Vagina (tissue), 2 donors: ENCODE measurements around the gene SHROOM2. TPM values are rescaled to one million over a fixed set of nuclear protein-coding genes. Genes with fewer than 3 reads are reported as not detected.
"Not testable (repeated sequence)": the region's sequence is repeated elsewhere in the genome, so short reads cannot be mapped to it uniquely, and the experiment has no call there.

Experiments used
- DNase-seq, 2 donors: peaks; one replicate each; pipeline ENCODE4 v3.0.0-alpha.2; 2017; ENCODE audit errors: extremely low spot score in 2 of 2
- H3K27ac ChIP-seq: fragments of 200-600 bp; sonication (generic); one replicate; pipeline ENCODE4 v1.5.1; 2019
- H3K27me3 ChIP-seq: fragments of 200-600 bp; sonication (generic); one replicate; pipeline ENCODE4 v1.5.1; 2019
- H3K36me3 ChIP-seq, 2 donors: fragments of 200-600 bp; sonication (generic); one replicate each; pipeline ENCODE4 v1.5.1; 2017 to 2019
- H3K4me1 ChIP-seq: fragments of 200-600 bp; sonication (generic); one replicate; pipeline ENCODE4 v1.5.1; 2019
- H3K4me3 ChIP-seq, 2 donors: fragments of 200-600 bp; sonication (generic); 1 replicate in 1 of 2; 2 replicates in 1 of 2; pipeline ENCODE4 v1.5.1; 2016 to 2019
- H3K9me3 ChIP-seq: fragments of 200-600 bp; sonication (generic); one replicate; pipeline ENCODE4 v1.5.1; 2019
- CTCF ChIP-seq, 3 experiments: fragments of 450-650 bp in 2 of 3; fragments of 200-600 bp in 1 of 3; sonication (generic) in 1 of 3; IDR thresholded peaks; one replicate each; pipeline ENCODE4 v1.5.1; 2017 to 2019; ENCODE audit warnings: antibody characterized with exemption in 3 of 3, mild to moderate bottlenecking in 2 of 3, moderate library complexity in 2 of 3
- POLR2A ChIP-seq, 2 donors: fragments of 450-650 bp; IDR thresholded peaks; one replicate each; pipeline ENCODE4 v1.6.1; 2017; ENCODE audit warnings: antibody characterized with exemption in 2 of 2, mild to moderate bottlenecking in 2 of 2, moderate library complexity in 2 of 2
- POLR2AphosphoS5 ChIP-seq, 2 donors: sonication (generic); formaldehyde crosslinking; IDR thresholded peaks; one replicate each; pipeline ENCODE4 v1.9.0; 2017; ENCODE audit warnings: antibody characterized with exemption in 2 of 2, mild to moderate bottlenecking in 2 of 2, low read depth in 1 of 2; ENCODE audit not compliant: insufficient read depth in 1 of 2
- intact Hi-C: fragments of 100-400 bp; cut with DNase I; formaldehyde crosslinking; loops from one replicate; pipeline ENCODE4 v1.15.1; 2023
- total RNA-seq: library from RNA; depleted of rRNA; stranded (reverse); fragments of >200 nt; gene quantifications from one replicate; pipeline ENCODE4 v1.2.3, GENCODE V29; 2016

Gene SHROOM2
- total RNA-seq, 1 donor from 2014 or later: 8.8 TPM

- H3K27me3 ChIP-seq: no peaks in the 10 kb centered on the region
- H3K4me3 ChIP-seq: no peak overlapping the region
- no peak overlapping the region for H3K27ac ChIP-seq
- no peaks in the 10 kb centered on the region for H3K36me3 ChIP-seq
- no peaks in the 10 kb centered on the region for H3K4me1 ChIP-seq
- no peak for DNase-seq
- no peak for TF ChIP-seq POLR2AphosphoS5 (IDR thresholded peaks at IDR 0.05; ENCODE audit: insufficient read depth in 1 of 2, low read depth in 1 of 2)
- TF ChIP-seq POLR2A (IDR thresholded peaks at IDR 0.05): no peak
- TF ChIP-seq CTCF (IDR thresholded peaks at IDR 0.05): no peak
- intact Hi-C loops: no loop called here
- H3K9me3 ChIP-seq: peaks cover 7% of the 10 kb centered on the region
Measured at GRCh38 chrX:9804444-9804843, 18.2 kb downstream of the SHROOM2 start.

- H3K9me3 ChIP-seq: no peaks in the 10 kb centered on the region
- no peaks in the 10 kb centered on the region for H3K27me3 ChIP-seq
- DNase-seq: no peak
- no peaks in the 10 kb centered on the region for H3K36me3 ChIP-seq
- no peaks in the 10 kb centered on the region for H3K4me1 ChIP-seq
- H3K27ac ChIP-seq: no peak overlapping the region
- TF ChIP-seq POLR2A (IDR thresholded peaks at IDR 0.05) (no peak), CTCF (IDR thresholded peaks at IDR 0.05) (no peak), POLR2AphosphoS5 (IDR thresholded peaks at IDR 0.05; ENCODE audit: insufficient read depth in 1 of 2, low read depth in 1 of 2) (no peak)
- intact Hi-C loops: no loop called here
- H3K4me3 ChIP-seq: no peak overlapping the region
Measured at GRCh38 chrX:9805956-9806355, 19.7 kb downstream of the SHROOM2 start.

GRCh38 chrX:9807355-9808182, 21.3 kb downstream of the SHROOM2 start:
- no peaks in the 10 kb centered on the region for H3K4me1 ChIP-seq
- H3K9me3 ChIP-seq: no peaks in the 10 kb centered on the region
- no peaks in the 10 kb centered on the region for H3K36me3 ChIP-seq
- H3K27ac ChIP-seq: no peak overlapping the region
- DNase-seq: no peak
- intact Hi-C loops: no loop called here
- no peaks in the 10 kb centered on the region for H3K27me3 ChIP-seq
- no peak for TF ChIP-seq CTCF (IDR thresholded peaks at IDR 0.05)
- no peak for TF ChIP-seq POLR2A (IDR thresholded peaks at IDR 0.05)
- no peak for TF ChIP-seq POLR2AphosphoS5 (IDR thresholded peaks at IDR 0.05; ENCODE audit: insufficient read depth in 1 of 2, low read depth in 1 of 2)
- H3K4me3 ChIP-seq: no peak overlapping the region

GRCh38 chrX:9809876-9810275, 23.6 kb downstream of the SHROOM2 start:
- H3K27me3 ChIP-seq, H3K4me3 ChIP-seq, intact Hi-C loops, DNase-seq, H3K9me3 ChIP-seq, H3K36me3 ChIP-seq, H3K4me1 ChIP-seq, H3K27ac ChIP-seq: not testable (repeated sequence)

- H3K9me3 ChIP-seq, DNase-seq: not testable (repeated sequence)
Measured at GRCh38 chrX:9811086-9811485, 24.9 kb downstream of the SHROOM2 start.

GRCh38 chrX:9816084-9816700, 30.0 kb downstream of the SHROOM2 start:
- Histone ChIP-seq H3K9me3 (no peaks in the 10 kb centered on the region), H3K27me3 (no peaks in the 10 kb centered on the region), H3K27ac (no peak overlapping the region), H3K4me3 (no peak overlapping the region), H3K4me1 (no peaks in the 10 kb centered on the region), H3K36me3 (no peaks in the 10 kb centered on the region)
- intact Hi-C loops: no loop called here
- DNase-seq: no peak
- TF ChIP-seq POLR2A (IDR thresholded peaks at IDR 0.05): no peak
- no peak for TF ChIP-seq CTCF (IDR thresholded peaks at IDR 0.05)
- no peak for TF ChIP-seq POLR2AphosphoS5 (IDR thresholded peaks at IDR 0.05; ENCODE audit: insufficient read depth in 1 of 2, low read depth in 1 of 2)

More at GRCh38 chrX:9811086-9811485, 24.9 kb downstream of the SHROOM2 start:
- intact Hi-C loops, H3K27me3 ChIP-seq, H3K4me3 ChIP-seq, H3K4me1 ChIP-seq, H3K27ac ChIP-seq, H3K36me3 ChIP-seq: not testable (repeated sequence)
